Measurements from ENCODE around the gene HS1BP3. TPM values are rescaled to one million over a fixed set of nuclear protein-coding genes. Genes with fewer than 3 reads are reported as not detected.

The HS1BP3 gene
- total and polyA plus RNA-seq, 2 of the 4 experiments (the other 2 are of a cell fraction), result 9.0 to 14.8 TPM

GRCh38 chr2:20582600-20583221, 68.2 kb downstream of the HS1BP3 start:
- Histone ChIP-seq H3K56ac (ENCODE audit: extremely low read depth, insufficient read depth, low read length) (no peak overlapping the region), H4K8ac (ENCODE audit: low read depth in 2 of 2, low read length in 2 of 2) (peak overlapping the region; percentile 90 to 92; a peak in 2 of 4 replicates), H3K4ac (ENCODE audit: low read depth, low read length) (peak overlapping the region; percentile 99), H2AFZ (replicated peaks; ENCODE audit: low read length, poor library complexity) (peak overlapping the region; percentile 37), H4K20me1 (ENCODE audit: insufficient read depth, low read length) (no peaks in the 10 kb centered on the region), H4K5ac (ENCODE audit: low read depth, low read length) (peak overlapping the region; percentile 60), H3K9ac (ENCODE audit: low read depth, low read length) (peak overlapping the region; percentile 13; the same call in 1 of the 2 replicates), H3K79me1 (ENCODE audit: low read depth in 1 of 2, low read length in 2 of 2) (peaks cover 0 to 6% of the 10 kb centered on the region in 2 experiments; a peak in 1 of 4 replicates), H3K14ac (replicated peaks; ENCODE audit: low read depth, low read length) (peak overlapping the region; percentile 98), H3K4me3 (ENCODE audit: insufficient read depth, low read depth, low read length) (no peak overlapping the region), H3K9me3 (ENCODE audit: control insufficient read depth, insufficient read depth, low read length) (no peaks in the 10 kb centered on the region), H2BK5ac (ENCODE audit: low read depth, low read length, poor library complexity, severe bottlenecking) (peak overlapping the region; percentile 99), H3K4me2 (ENCODE audit: low read depth, low read length) (no peak overlapping the region), H3K4me1 (ENCODE audit: control insufficient read depth, insufficient read depth, low read length) (peaks cover 52% of the 10 kb centered on the region), H3K18ac (ENCODE audit: low read depth, low read length) (peak overlapping the region; percentile 42), H2AK5ac (ENCODE audit: low read depth, low read length) (peak overlapping the region; percentile 100), H3K27me3 (ENCODE audit: control insufficient read depth, insufficient read depth, low read length) (no peaks in the 10 kb centered on the region), H2AK9ac (replicated peaks; ENCODE audit: low read depth, low read length, poor library complexity) (peak overlapping the region; percentile 71), H2BK20ac (ENCODE audit: low read depth, low read length) (peak overlapping the region; percentile 99), H2BK120ac (ENCODE audit: low read depth, low read length) (peak overlapping the region; percentile 99), H3K23ac (ENCODE audit: low read depth, low read length) (peak overlapping the region; percentile 61; the same call in 1 of the 2 replicates), H3K27ac (ENCODE audit: insufficient read depth, low read length) (peak overlapping the region; percentile 64), H3K9me1 (ENCODE audit: insufficient read depth, low read length) (peaks cover 47% of the 10 kb centered on the region), H4K91ac (ENCODE audit: insufficient read depth, low read depth, low read length) (peak overlapping the region; percentile 98), H3K36me3 (ENCODE audit: control insufficient read depth, insufficient read depth, low read length) (no peaks in the 10 kb centered on the region), H2BK15ac (ENCODE audit: low read depth, low read length) (peak overlapping the region; percentile 100; the same call in 2 of the 3 replicates)
- dilution Hi-C loops (cut with HindIII; ENCODE audit: low sequenced_read_pairs, unreplicated experiment) (no loop called here), intact Hi-C loops (cut with micrococcal nuclease) (no loop called here), in situ Hi-C loops (cut with MboI; ENCODE audit: low sequenced_read_pairs) (no loop called here)
- ChIA-PET CTCF (interaction anchor here (0.9 kb wide), 1 partner anchor 35 kb away, joined by 3 read pairs; no protein-coding TSS in a partner anchor), POLR2A (ENCODE audit: unreplicated experiment) (no interaction called here)
- ATAC-seq (ENCODE audit: low read depth) (no peak), DNase-seq (no peak)
- BruUV-seq (replicated peaks), result no TSS peak
- 100% methylated on average over 2 of the region's 5 CpGs; no CpG with 5 or more reads in 1 of the 2 experiments for WGBS, 2 experiments (ENCODE audit: extremely low coverage in 2 of 2, insufficient read length in 1 of 2)
- no peak for TF ChIP-seq MXI1 (IDR thresholded peaks at IDR 0.05; ENCODE audit: borderline replicate concordance, low read depth, low read length)
- no peak for TF ChIP-seq FOS (IDR thresholded peaks at IDR 0.05; ENCODE audit: low read depth, low read length)
- no peak for TF ChIP-seq RFX5 (IDR thresholded peaks at IDR 0.05; ENCODE audit: low read depth, low read length)
- TF ChIP-seq NFE2L2 (IDR thresholded peaks at IDR 0.05; ENCODE audit: low read depth, low read length), result no peak
- TF ChIP-seq CTCF (conservative IDR thresholded peaks at IDR 0.05; ENCODE audit: low read depth, low read length), result no peak
- no peak for TF ChIP-seq RCOR1 (IDR thresholded peaks at IDR 0.05; ENCODE audit: insufficient replicate concordance, low read length)
- no peak for TF ChIP-seq MAZ (IDR thresholded peaks at IDR 0.05; ENCODE audit: borderline replicate concordance, low read depth, low read length)
- no peak for TF ChIP-seq SMC3 (IDR thresholded peaks at IDR 0.05; ENCODE audit: low read depth, low read length)
- no peak for TF ChIP-seq CHD1 (IDR thresholded peaks at IDR 0.05; ENCODE audit: low read depth, low read length)
- TF ChIP-seq ELK1 (IDR thresholded peaks at IDR 0.05; ENCODE audit: borderline replicate concordance, low read depth, low read length), result no peak
- TF ChIP-seq POLR2A (IDR thresholded peaks at IDR 0.05; ENCODE audit: low read depth, low read length), result no peak
- TF ChIP-seq CEBPB (IDR thresholded peaks at IDR 0.05; ENCODE audit: low read depth, low read length), result no peak
- TF ChIP-seq MAFK (IDR thresholded peaks at IDR 0.05; ENCODE audit: low read depth, low read length), result no peak
- no peak for TF ChIP-seq USF2 (IDR thresholded peaks at IDR 0.05; ENCODE audit: low read depth, low read length)
- no peak for TF ChIP-seq BHLHE40 (IDR thresholded peaks at IDR 0.05; ENCODE audit: low read depth, low read length)
